ENCODE results near the gene C6orf15.

Gene C6orf15

GRCh38 chr6:31065556-31065955 is 46.8 kb downstream of the C6orf15 start:
- DNase-seq, result no peak

DNA sequence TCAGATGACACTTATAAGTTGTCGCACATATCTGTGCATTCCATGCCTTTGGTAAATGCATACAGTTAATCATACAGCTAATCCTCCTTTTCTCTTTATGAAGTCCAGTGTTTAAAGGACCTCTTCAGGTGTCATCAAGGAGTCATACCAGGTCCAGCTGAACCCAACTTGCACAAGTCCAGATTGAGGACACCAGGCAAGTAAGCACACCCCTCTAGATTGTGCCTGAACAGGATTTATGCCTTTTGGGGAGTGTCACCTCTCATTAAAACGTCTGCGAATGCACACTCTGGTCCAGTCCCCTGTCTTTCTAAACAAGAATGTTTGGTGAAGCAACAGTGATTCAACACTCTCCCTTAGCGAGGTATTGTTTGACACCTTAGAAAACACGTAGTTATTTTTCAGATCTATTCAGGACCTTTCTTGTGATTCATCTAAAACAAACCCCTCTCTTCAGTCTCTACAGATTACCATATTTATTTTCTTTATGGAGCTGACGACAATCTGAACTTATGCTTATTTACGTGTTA is 48.4 kb downstream of the C6orf15 start:
- DNase-seq, result no peak
